Breast epithelium (tissue), 3 donors: Measurements from ENCODE around the gene HMOX2.

Experiments
- POLR2A ChIP-seq: fragments of 450-650 bp; IDR thresholded peaks from one replicate; pipeline ENCODE4 v1.6.1; 2016; ENCODE audit warnings: antibody characterized with exemption, mild to moderate bottlenecking, moderate library complexity
- POLR2AphosphoS5 ChIP-seq, 3 donors: sonication (generic); formaldehyde crosslinking; IDR thresholded peaks; one replicate each; pipeline ENCODE4 v1.6.1; 2017; ENCODE audit warnings: antibody characterized with exemption in 3 of 3
- TF ChIP-seq, protein P1 (sequence below), 3 donors: fragments of 450-650 bp; IDR thresholded peaks; one replicate each; pipeline ENCODE4 v1.5.1; 2016 to 2017; ENCODE audit warnings: antibody characterized with exemption in 3 of 3, mild to moderate bottlenecking in 3 of 3, moderate library complexity in 3 of 3

DNA sequence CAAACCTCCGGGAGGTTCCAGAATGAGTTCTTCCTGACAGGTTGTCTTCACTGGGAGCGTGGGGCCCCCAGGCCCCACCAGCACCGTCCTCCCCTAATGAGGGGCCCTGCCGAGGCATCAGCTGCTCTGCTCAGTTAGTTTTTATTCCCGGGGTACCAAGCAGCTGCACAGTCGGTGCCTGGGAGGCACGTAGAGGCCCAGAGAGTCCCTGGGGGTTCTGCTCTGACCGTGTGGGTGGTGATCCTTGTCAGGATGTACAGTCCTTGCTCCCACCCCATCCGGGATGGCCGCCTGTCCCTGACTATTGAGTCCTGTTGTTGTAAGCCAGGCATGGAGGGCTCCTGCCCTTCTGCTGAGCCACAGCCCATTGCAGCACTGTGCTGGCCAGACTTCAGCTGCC lies 20.2 kb upstream of the HMOX2 start:
- TF ChIP-seq, protein P1, sequence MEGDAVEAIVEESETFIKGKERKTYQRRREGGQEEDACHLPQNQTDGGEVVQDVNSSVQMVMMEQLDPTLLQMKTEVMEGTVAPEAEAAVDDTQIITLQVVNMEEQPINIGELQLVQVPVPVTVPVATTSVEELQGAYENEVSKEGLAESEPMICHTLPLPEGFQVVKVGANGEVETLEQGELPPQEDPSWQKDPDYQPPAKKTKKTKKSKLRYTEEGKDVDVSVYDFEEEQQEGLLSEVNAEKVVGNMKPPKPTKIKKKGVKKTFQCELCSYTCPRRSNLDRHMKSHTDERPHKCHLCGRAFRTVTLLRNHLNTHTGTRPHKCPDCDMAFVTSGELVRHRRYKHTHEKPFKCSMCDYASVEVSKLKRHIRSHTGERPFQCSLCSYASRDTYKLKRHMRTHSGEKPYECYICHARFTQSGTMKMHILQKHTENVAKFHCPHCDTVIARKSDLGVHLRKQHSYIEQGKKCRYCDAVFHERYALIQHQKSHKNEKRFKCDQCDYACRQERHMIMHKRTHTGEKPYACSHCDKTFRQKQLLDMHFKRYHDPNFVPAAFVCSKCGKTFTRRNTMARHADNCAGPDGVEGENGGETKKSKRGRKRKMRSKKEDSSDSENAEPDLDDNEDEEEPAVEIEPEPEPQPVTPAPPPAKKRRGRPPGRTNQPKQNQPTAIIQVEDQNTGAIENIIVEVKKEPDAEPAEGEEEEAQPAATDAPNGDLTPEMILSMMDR (IDR thresholded peaks at IDR 0.05) = no peak
- TF ChIP-seq POLR2A (no peak), POLR2AphosphoS5 (IDR thresholded peaks at IDR 0.05) (no peak)
